GM21529 (cell line): ENCODE measurements around the gene ATP2A3.
A peak's percentile ranks its signal among the peaks of the same experiment; 100 is the strongest.

ENCODE experiments used
- ATAC-seq: cut with Tn5 transposase; IDR thresholded peaks from one replicate; pipeline ENCODE4 v1.9.1; 2021; ENCODE audit not compliant: unreplicated experiment

ATP2A3 gene

GRCh38 chr17:3974138-3974687 is 10.0 kb upstream of the ATP2A3 start:
- no peak for ATAC-seq

DNA sequence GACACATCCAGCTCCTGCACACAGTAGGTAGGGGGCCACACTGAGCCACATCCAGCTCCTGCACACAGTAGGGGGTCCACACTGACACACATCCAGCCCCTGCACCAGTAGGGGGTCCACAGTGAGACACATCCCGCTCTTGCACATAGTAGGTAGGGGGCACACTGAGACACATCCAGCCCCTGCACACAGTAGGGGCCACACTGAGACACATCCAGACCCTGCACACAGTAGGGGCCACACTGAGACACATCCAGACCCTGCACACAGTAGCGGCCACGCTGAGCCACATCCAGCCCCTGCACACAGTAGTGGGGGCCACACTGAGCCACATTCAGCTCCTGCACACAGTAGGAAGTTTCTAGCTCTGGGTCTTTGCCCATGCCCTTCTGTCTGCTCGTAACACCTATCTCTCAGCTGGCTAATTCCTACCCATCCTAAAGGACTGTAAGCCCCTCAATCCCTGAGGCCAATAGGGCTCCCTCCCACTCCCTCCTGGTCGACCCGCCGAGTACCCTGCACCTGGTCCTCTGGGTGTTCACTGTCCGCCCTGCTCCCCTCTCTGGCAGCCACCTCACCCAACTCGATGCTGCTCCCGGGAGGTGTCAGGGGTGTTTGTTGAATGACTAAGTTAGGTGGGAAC is 9.4 kb upstream of the ATP2A3 start:
- ATAC-seq = no peak

DNA sequence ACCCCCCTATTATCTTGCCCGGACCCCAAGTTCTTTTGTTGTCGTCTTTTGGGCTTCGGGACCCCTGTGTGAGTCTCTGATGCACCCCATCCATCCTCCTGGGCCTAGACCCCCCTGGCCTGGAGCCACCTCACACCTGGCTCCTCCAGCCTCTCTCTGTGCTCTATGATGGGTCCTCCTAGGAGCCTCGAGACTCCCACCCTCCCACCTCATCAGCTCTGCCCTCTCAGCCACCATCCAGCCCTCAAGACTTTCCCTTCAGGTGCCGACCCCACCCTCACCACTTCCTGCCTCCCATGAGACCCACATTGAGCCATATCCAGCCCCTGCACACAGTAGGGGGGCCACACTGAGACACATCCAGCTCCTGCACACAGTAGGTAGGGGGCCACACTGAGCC is 8.7 kb upstream of the ATP2A3 start:
- no peak for ATAC-seq

DNA sequence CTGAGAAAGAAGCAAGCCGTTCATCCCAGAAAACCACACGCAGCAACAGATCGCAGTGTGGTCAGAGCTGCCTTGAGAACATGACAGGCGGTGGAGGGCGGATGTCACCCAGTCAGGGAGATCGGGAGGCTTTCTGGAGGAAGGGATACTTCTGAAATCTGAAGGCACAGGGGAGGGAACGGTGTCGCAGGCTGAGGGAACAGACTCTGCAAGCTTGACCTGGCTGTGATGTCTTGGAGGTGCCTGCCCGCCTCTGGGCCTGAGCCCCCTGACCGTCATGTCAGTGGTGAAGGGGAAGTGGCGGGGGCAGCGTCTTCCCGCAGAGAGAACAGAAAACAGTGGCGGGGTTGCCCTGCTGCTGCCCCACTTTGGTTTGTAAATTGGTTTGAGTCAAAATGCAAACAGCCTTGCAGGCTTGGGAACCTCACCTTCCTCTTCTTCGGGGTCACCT is 8.1 kb upstream of the ATP2A3 start:
- no peak for ATAC-seq

DNA sequence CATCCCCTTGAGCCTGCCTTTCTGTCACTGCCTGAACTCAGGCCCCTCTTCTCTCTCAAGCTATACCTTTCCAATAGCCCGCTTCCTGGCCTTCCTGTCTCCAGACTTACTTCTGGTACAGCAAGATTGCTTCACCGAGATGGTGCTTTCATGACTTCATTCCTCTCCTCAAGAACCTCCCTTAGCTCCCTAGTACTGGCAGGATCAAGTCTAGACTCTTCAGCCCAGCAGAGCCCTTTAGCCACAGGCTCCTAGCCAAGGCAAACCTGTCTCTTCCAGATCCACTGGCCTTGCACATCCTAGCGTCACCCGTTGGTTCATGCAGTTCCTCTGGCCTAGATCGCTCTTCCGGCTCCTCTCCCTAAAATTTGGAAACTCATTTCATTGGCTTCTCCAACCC is 6.4 kb upstream of the ATP2A3 start:
- ATAC-seq = no peak

GRCh38 chr17:3969963-3970362 is 5.7 kb upstream of the ATP2A3 start:
- no peak for ATAC-seq

GRCh38 chr17:3968886-3969524 is 4.8 kb upstream of the ATP2A3 start:
- ATAC-seq = no peak

DNA sequence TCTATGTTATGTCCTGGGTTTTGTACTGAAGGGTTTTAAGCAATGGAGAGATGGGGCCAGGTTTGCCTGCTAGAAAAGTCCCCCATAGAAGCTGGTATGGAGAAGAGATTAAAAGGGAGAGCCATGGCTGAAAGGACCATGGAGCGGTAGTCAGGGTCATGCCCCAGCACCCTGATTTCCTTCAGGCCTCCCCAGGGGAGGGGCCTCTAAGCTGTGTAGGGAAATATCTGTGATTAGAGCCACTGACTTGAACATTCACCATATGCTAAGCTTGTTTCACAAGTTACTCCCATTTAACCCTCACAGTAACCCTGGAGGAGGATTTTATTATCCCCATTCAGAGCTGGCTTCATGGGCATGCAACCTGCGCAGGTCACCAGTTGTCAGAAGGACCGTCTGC is 3.8 kb upstream of the ATP2A3 start:
- ATAC-seq = no peak

DNA sequence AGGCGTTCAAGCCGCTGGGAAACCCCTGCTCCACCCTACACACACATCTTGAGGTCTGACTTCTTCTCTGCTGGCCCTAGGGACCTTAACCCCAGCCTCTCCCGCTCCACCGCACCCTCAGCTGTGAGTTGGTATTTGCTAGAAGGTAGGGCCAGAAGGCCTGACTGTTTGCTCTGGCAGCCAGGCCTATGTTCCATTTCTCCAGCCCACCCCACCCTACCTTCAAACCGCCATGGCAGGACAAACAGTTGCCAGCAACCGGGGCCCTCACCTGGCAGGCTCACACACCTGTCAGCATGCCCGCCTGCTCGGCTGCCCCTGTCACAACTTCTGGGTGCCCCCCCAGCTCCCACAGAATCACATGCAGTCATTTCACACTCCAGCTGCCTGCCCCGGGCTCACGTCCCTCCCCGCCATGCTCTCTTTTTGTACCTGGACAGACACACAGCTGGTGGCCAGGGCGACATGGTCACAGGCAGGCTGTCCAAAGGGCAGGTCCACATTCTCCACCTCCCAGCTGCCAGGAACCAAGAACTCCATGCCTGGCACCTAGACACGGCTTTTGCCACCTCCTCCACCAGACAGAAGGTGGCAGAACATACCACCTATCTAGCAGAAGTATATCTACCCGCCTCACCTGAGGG is 2.6 kb upstream of the ATP2A3 start:
- no peak for ATAC-seq

GRCh38 chr17:3965118-3965800 is 1.0 kb upstream of the ATP2A3 start:
- ATAC-seq = peak; percentile 40

- ATAC-seq = peak; percentile 5
Measured at GRCh38 chr17:3963237-3964201, 718 bp downstream of the ATP2A3 start.

DNA sequence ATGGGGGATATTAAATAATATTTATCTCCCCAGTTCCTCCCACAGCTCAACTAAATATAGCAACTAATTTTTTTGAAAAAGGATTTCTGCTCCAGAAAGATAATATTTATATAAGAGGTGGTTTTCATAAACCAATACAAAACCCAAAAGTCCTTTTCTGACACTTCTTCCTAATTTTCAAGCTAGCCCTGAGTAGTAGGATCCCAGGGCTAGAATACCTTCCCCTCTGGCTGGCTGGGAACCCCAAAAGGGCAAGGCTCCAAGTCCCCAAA is 1.3 kb downstream of the ATP2A3 start:
- no peak for ATAC-seq

DNA sequence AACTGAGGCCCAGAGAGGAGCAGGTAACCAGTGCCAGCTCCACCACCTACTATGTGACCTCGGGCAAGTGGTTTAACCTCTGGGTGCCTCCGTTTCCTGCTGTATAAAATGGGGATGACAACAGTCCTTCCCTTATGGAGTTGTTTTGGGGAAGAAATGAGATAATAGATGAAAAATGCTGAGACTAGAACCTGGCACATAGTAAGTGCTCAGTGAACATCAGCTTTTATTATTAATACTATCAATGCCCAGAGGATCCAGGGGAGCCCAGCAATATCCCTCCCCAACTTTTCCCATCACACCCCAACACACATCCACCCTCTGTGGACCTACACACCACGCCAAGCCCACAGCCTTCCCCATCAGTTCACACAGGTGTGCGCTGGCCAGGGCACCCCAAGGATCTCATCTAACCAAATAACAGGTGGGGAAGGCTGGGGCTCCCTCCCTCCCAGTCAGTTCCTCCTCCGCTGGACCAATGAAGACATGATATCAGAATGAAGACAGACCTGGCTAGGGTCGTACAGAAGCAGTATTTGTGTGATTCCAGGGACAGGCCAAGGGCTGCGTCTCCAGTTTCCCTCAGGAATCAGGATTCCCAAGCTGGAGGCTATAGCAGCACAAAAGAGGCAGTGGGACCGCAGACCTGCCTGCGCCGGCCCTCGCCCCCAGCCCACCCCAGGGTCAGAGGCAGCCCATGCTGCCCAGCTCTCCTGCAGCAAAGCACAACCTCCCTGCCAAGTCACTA is 1.8 kb downstream of the ATP2A3 start:
- no peak for ATAC-seq

- no peak for ATAC-seq
Measured at GRCh38 chr17:3961564-3962047, 2.6 kb downstream of the ATP2A3 start.

DNA sequence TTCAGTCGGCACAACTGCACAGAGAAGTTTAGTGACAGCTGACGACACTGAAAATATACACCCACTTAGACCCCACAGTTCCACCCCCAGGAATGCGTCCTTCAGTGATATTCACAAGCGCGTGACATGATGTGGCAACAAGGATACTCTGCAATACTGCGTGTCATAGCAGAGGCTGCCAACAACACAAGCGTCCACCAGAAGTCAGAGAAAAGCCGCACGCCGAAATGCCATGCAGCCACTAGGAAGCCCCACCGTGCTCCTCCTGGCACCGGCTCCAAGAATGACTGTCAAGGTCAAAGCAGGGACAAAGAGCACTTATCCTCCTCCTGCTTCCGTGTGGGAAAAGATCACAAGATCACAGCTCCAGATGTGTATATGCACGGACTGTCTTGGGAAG is 3.5 kb downstream of the ATP2A3 start:
- ATAC-seq = no peak

GRCh38 chr17:3959921-3960601 is 4.2 kb downstream of the ATP2A3 start:
- no peak for ATAC-seq

DNA sequence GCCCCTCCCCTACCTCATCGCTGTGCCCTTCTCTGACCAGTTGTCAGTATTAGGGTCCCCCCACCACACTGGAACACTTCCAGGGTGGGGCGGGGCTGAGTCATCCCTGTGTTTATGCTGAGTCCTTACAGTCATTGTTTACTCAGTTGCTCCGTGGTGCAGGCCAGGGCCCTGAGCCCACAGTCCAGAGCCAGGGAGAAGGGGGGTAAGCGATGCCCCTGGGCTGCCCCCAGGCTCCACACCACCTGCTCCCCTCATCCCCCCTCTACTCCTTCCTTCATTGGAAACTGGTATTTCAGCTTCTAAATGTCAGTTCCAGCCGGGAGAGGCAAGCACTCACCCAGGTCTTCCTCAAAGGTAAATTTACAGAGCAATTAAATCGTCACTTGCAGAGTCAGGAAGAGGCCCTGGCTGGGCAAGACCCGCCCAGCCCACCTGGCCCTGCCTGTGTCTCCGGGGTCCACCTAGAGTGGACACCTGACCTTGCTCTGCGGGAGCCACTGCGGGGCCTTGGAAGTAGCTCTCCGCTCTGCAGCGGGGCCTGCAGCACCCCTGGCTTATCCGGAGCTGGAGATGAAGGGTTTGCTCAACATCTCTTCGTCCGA is 4.8 kb downstream of the ATP2A3 start:
- no peak for ATAC-seq

- ATAC-seq = no peak
Measured at GRCh38 chr17:3957735-3958599, 6.3 kb downstream of the ATP2A3 start.
